GM23338 (cell line): ENCODE measurements around the gene CMIP. TPM values are rescaled to one million over a fixed set of nuclear protein-coding genes. Genes with fewer than 3 reads are reported as not detected.

Experiments
- ATAC-seq: fragments of 200-7000 bp; cut with Tn5 transposase; 3 replicates; pipeline ENCODE4 v1.9.1; 2020
- DNase-seq: peaks from one replicate; pipeline ENCODE4 v3.0.0-alpha.2; 2015; ENCODE audit warnings: low spot score
- H2AFZ ChIP-seq: fragments of 200-600 bp; sonication (generic); 2 replicates; pipeline ENCODE4 v1.8.0; 2016; ENCODE audit warnings: antibody characterized with exemption, mild to moderate bottlenecking, moderate library complexity
- H3F3A ChIP-seq: fragments of 200-600 bp; sonication (generic); replicated peaks from 2 replicates; pipeline ENCODE4 v1.8.0; 2017; ENCODE audit warnings: antibody characterized with exemption, mixed run types, low read depth
- H3K27ac ChIP-seq: fragments of 200-600 bp; sonication (generic); 2 replicates; pipeline ENCODE4 v1.6.1; 2016; ENCODE audit warnings: low read depth
- H3K27me3 ChIP-seq: fragments of 200-600 bp; sonication (generic); 2 replicates; pipeline ENCODE4 v1.8.0; 2016; ENCODE audit warnings: mild to moderate bottlenecking, mixed run types, moderate library complexity; ENCODE audit not compliant: insufficient read depth
- H3K36me3 ChIP-seq: fragments of 200-600 bp; sonication (generic); 2 replicates; pipeline ENCODE4 v1.8.0; 2016; ENCODE audit warnings: mild to moderate bottlenecking; ENCODE audit not compliant: insufficient read depth
- H3K4me1 ChIP-seq: fragments of 200-600 bp; sonication (generic); 2 replicates; pipeline ENCODE4 v1.8.0; 2016; ENCODE audit warnings: mild to moderate bottlenecking, moderate library complexity; ENCODE audit not compliant: insufficient read depth
- H3K4me2 ChIP-seq: fragments of 200-600 bp; sonication (generic); 2 replicates; pipeline ENCODE4 v1.7.1; 2017; ENCODE audit warnings: mixed run types
- H3K4me3 ChIP-seq: fragments of 200-600 bp; sonication (generic); 2 replicates; pipeline ENCODE4 v1.6.1; 2016; ENCODE audit warnings: mixed run types
- H3K79me2 ChIP-seq: fragments of 200-600 bp; sonication (generic); replicated peaks from 2 replicates; pipeline ENCODE4 v1.8.0; 2017; ENCODE audit warnings: mild to moderate bottlenecking; ENCODE audit not compliant: insufficient read depth
- H3K9me2 ChIP-seq: fragments of 200-600 bp; sonication (generic); 2 replicates; pipeline ENCODE4 v1.8.0; 2017; ENCODE audit not compliant: insufficient read depth
- H4K20me1 ChIP-seq: fragments of 200-600 bp; sonication (generic); replicated peaks from 2 replicates; pipeline ENCODE4 v1.8.0; 2017; ENCODE audit warnings: mild to moderate bottlenecking; ENCODE audit not compliant: insufficient read depth
- H3K27ac Mint-ChIP-seq: 2 replicates; pipeline ENCODE4 v1.8.0; 2020; ENCODE audit warnings: inconsistent platforms, mild to moderate bottlenecking, moderate library complexity, mixed read lengths
- H3K27me3 Mint-ChIP-seq: 3 replicates; pipeline ENCODE4 v1.8.0; 2022; ENCODE audit warnings: low read depth, mild to moderate bottlenecking, moderate library complexity, mixed read lengths, inconsistent platforms; ENCODE audit not compliant: insufficient read depth, poor library complexity
- H3K36me3 Mint-ChIP-seq: 3 replicates; pipeline ENCODE4 v1.8.0; 2021; ENCODE audit warnings: low read depth, mild to moderate bottlenecking, inconsistent platforms, moderate library complexity, mixed read lengths
- H3K4me1 Mint-ChIP-seq: 3 replicates; pipeline ENCODE4 v1.8.0; 2020; ENCODE audit warnings: mild to moderate bottlenecking, inconsistent platforms, mixed read lengths
- H3K4me3 Mint-ChIP-seq: 3 replicates; pipeline ENCODE4 v1.8.0; 2021; ENCODE audit warnings: moderate library complexity, mild to moderate bottlenecking, inconsistent platforms, mixed read lengths
- H3K9me3 Mint-ChIP-seq: 3 replicates; pipeline ENCODE4 v1.8.0; 2020; ENCODE audit warnings: moderate library complexity, mild to moderate bottlenecking, inconsistent platforms, mixed read lengths
- CREB1 ChIP-seq: fragments of 250-450 bp; sonication (Bioruptor Pico); IDR thresholded peaks from 2 replicates; pipeline ENCODE4 v1.5.0; 2020; ENCODE audit warnings: low read depth, mild to moderate bottlenecking, moderate library complexity
- EZH2 ChIP-seq: fragments of 200-600 bp; sonication (generic); IDR thresholded peaks from one replicate; pipeline ENCODE4 v1.8.0; 2017; ENCODE audit warnings: antibody characterized with exemption, mild to moderate bottlenecking, low read depth; ENCODE audit not compliant: unreplicated experiment
- JUNB ChIP-seq: IDR thresholded peaks from one replicate; pipeline ENCODE4 v1.6.1; 2016; ENCODE audit warnings: antibody characterized with exemption; ENCODE audit not compliant: unreplicated experiment
- NANOG ChIP-seq: IDR thresholded peaks from 2 replicates; pipeline ENCODE4 v1.6.1; 2016; ENCODE audit warnings: antibody characterized with exemption, borderline replicate concordance
- POLR2AphosphoS5 ChIP-seq: IDR thresholded peaks from 2 replicates; pipeline ENCODE4 v1.6.1; 2016; ENCODE audit warnings: antibody characterized with exemption, low read depth
- STAT1 ChIP-seq: IDR thresholded peaks from one replicate; pipeline ENCODE4 v1.6.1; 2016; ENCODE audit warnings: antibody characterized with exemption; ENCODE audit not compliant: unreplicated experiment
- ZNF114 ChIP-seq: fragments of 250-450 bp; sonication (Bioruptor Pico); IDR thresholded peaks from 2 replicates; pipeline ENCODE4 v1.5.0; 2020; ENCODE audit warnings: mild to moderate bottlenecking, moderate library complexity
- ZNF331 ChIP-seq: fragments of 250-450 bp; sonication (Bioruptor Pico); IDR thresholded peaks from 2 replicates; pipeline ENCODE4 v1.5.0; 2020; ENCODE audit warnings: low read depth, mild to moderate bottlenecking, moderate library complexity
- polyA plus RNA-seq: library from polyadenylated mRNA; unstranded; fragments of >200 nt; fragmentation: Nextera tagmentation; extraction: Ambion mirVana; gene quantifications from 2 replicates; pipeline ENCODE4 v1.2.1, GENCODE V29; 2016
- total RNA-seq: library from RNA; depleted of rRNA; stranded (reverse); fragments of >200 nt; shearing (Covaris generic); gene quantifications from 2 replicates; pipeline ENCODE4 v1.2.3, GENCODE V29; 2014
- TF ChIP-seq, protein P1 (sequence below): IDR thresholded peaks from one replicate; pipeline ENCODE4 v1.6.1; 2018; ENCODE audit warnings: antibody characterized with exemption; ENCODE audit not compliant: unreplicated experiment
- TF ChIP-seq, protein P2 (sequence below): fragments of 250-450 bp; sonication (Bioruptor Pico); IDR thresholded peaks from 2 replicates; pipeline ENCODE4 v1.5.0; 2020; ENCODE audit warnings: mild to moderate bottlenecking, moderate library complexity

The CMIP gene
- total and polyA plus RNA-seq, 2 experiments from 2014 or later, result 9.5 to 62.3 TPM

DNA sequence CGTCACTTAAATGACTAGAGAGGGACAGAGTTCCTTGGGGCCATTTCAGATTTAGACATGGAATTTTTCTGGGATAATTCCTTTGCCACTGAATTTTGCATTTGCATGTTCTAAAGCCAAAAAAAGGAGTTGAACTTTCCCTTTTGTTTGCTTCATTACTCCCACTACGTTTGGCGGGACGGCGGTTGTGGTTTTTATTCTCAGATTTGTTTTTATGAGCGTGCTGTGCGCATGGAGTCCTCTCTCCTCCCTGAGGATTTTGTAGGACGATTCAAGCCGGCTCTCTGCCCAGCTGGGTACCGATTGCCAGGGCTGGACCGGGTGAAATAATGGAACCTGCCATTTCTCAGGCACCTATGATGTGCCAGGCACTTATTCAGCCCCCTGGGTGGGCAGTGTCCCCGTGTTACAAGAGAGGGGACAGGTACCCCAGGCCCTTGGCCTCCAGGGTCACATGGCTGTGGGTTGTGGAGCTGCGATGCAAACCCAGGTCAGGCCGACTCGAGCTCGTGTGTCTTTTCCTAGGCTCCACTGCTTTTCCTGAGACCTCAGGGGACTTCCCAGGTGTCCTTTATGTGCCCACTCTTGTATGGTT lies 18.8 kb downstream of the CMIP start:
- H3K27me3 Mint-ChIP-seq, result peaks cover 7% of the 10 kb centered on the region
- Histone ChIP-seq H3K27me3 (no peaks in the 10 kb centered on the region), H2AFZ (no peak overlapping the region), H3K27ac (no peak overlapping the region), H3K4me1 (peaks cover 5% of the 10 kb centered on the region; the same call in 1 of the 2 replicates), H3F3A (no peaks in the 10 kb centered on the region), H3K79me2 (peaks cover 100% of the 10 kb centered on the region), H3K36me3 (no peaks in the 10 kb centered on the region), H3K4me2 (no peak overlapping the region), H4K20me1 (peaks cover 70% of the 10 kb centered on the region), H3K4me3 (no peak overlapping the region), H3K9me2 (no peaks in the 10 kb centered on the region)
- H3K9me3 Mint-ChIP-seq, result no peaks in the 10 kb centered on the region
- DNase-seq (no peak), ATAC-seq (no peak)
- TF ChIP-seq, protein P1, sequence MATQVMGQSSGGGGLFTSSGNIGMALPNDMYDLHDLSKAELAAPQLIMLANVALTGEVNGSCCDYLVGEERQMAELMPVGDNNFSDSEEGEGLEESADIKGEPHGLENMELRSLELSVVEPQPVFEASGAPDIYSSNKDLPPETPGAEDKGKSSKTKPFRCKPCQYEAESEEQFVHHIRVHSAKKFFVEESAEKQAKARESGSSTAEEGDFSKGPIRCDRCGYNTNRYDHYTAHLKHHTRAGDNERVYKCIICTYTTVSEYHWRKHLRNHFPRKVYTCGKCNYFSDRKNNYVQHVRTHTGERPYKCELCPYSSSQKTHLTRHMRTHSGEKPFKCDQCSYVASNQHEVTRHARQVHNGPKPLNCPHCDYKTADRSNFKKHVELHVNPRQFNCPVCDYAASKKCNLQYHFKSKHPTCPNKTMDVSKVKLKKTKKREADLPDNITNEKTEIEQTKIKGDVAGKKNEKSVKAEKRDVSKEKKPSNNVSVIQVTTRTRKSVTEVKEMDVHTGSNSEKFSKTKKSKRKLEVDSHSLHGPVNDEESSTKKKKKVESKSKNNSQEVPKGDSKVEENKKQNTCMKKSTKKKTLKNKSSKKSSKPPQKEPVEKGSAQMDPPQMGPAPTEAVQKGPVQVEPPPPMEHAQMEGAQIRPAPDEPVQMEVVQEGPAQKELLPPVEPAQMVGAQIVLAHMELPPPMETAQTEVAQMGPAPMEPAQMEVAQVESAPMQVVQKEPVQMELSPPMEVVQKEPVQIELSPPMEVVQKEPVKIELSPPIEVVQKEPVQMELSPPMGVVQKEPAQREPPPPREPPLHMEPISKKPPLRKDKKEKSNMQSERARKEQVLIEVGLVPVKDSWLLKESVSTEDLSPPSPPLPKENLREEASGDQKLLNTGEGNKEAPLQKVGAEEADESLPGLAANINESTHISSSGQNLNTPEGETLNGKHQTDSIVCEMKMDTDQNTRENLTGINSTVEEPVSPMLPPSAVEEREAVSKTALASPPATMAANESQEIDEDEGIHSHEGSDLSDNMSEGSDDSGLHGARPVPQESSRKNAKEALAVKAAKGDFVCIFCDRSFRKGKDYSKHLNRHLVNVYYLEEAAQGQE, result no peak
- TF ChIP-seq EZH2 (no peak), NANOG (no peak), ZNF114 (no peak), STAT1 (no peak), ZNF331 (CRISPR knock-in tag) (no peak), JUNB (no peak), CREB1 (CRISPR knock-in tag) (no peak), POLR2AphosphoS5 (no peak)
- TF ChIP-seq, protein P2, sequence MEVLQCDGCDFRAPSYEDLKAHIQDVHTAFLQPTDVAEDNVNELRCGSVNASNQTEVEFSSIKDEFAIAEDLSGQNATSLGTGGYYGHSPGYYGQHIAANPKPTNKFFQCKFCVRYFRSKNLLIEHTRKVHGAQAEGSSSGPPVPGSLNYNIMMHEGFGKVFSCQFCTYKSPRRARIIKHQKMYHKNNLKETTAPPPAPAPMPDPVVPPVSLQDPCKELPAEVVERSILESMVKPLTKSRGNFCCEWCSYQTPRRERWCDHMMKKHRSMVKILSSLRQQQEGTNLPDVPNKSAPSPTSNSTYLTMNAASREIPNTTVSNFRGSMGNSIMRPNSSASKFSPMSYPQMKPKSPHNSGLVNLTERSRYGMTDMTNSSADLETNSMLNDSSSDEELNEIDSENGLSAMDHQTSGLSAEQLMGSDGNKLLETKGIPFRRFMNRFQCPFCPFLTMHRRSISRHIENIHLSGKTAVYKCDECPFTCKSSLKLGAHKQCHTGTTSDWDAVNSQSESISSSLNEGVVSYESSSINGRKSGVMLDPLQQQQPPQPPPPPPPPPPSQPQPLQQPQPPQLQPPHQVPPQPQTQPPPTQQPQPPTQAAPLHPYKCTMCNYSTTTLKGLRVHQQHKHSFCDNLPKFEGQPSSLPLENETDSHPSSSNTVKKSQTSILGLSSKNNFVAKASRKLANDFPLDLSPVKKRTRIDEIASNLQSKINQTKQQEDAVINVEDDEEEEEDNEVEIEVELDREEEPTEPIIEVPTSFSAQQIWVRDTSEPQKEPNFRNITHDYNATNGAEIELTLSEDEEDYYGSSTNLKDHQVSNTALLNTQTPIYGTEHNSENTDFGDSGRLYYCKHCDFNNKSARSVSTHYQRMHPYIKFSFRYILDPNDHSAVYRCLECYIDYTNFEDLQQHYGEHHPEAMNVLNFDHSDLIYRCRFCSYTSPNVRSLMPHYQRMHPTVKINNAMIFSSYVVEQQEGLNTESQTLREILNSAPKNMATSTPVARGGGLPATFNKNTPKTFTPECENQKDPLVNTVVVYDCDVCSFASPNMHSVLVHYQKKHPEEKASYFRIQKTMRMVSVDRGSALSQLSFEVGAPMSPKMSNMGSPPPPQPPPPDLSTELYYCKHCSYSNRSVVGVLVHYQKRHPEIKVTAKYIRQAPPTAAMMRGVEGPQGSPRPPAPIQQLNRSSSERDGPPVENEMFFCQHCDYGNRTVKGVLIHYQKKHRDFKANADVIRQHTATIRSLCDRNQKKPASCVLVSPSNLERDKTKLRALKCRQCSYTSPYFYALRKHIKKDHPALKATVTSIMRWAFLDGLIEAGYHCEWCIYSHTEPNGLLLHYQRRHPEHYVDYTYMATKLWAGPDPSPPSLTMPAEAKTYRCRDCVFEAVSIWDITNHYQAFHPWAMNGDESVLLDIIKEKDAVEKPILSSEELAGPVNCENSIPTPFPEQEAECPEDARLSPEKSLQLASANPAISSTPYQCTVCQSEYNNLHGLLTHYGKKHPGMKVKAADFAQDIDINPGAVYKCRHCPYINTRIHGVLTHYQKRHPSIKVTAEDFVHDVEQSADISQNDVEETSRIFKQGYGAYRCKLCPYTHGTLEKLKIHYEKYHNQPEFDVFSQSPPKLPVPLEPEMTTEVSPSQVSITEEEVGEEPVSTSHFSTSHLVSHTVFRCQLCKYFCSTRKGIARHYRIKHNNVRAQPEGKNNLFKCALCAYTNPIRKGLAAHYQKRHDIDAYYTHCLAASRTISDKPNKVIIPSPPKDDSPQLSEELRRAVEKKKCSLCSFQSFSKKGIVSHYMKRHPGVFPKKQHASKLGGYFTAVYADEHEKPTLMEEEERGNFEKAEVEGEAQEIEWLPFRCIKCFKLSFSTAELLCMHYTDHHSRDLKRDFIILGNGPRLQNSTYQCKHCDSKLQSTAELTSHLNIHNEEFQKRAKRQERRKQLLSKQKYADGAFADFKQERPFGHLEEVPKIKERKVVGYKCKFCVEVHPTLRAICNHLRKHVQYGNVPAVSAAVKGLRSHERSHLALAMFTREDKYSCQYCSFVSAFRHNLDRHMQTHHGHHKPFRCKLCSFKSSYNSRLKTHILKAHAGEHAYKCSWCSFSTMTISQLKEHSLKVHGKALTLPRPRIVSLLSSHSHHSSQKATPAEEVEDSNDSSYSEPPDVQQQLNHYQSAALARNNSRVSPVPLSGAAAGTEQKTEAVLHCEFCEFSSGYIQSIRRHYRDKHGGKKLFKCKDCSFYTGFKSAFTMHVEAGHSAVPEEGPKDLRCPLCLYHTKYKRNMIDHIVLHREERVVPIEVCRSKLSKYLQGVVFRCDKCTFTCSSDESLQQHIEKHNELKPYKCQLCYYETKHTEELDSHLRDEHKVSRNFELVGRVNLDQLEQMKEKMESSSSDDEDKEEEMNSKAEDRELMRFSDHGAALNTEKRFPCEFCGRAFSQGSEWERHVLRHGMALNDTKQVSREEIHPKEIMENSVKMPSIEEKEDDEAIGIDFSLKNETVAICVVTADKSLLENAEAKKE (CRISPR knock-in tag), result no peak
- H3K36me3 Mint-ChIP-seq, result peaks cover 7% of the 10 kb centered on the region
- no peak overlapping the region for H3K4me3 Mint-ChIP-seq
- H3K4me1 Mint-ChIP-seq, result peaks cover 17% of the 10 kb centered on the region
- no peak overlapping the region for H3K27ac Mint-ChIP-seq
